ENCODE data around the gene VPS51.

VPS51 gene

DNA sequence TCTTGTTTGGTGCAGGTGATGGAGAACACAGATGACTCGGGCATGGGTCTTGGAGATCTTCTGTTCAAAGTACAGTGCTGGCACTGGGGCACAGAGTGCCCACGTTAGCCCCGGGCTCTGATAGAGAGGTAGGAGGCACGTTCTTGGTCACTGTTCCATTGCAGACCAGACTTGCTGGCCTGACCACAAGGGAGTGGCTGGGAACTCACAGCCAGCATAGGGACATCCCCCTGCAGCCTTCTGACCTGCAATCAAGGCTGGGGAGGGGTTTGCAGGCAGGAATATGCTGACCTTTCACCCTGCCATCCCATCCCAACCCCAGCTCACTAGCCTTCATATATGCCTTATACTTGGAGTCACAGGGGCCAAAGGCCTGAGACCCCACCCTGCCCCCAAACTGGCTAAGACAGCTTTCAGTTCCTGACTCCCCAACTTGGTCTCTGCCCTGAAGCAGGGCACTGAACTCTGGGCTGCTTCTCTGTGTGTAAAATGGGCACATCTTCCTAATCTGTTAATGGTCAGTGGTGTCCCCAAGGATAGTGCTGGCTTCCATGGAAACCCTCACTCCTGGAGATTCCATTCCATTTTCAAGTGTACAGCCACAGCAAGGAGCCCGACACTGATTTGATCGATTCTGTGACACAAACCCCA is 30.7 kb downstream of the VPS51 start:
- no peak overlapping the region for H3K4me3 ChIP-seq (replicated peaks in 1 of 2; ENCODE audit: low read depth in 2 of 2, low read length in 2 of 2)
- DNase-seq (ENCODE audit: low read depth in 2 of 2): no peak
- TF ChIP-seq, protein P1, sequence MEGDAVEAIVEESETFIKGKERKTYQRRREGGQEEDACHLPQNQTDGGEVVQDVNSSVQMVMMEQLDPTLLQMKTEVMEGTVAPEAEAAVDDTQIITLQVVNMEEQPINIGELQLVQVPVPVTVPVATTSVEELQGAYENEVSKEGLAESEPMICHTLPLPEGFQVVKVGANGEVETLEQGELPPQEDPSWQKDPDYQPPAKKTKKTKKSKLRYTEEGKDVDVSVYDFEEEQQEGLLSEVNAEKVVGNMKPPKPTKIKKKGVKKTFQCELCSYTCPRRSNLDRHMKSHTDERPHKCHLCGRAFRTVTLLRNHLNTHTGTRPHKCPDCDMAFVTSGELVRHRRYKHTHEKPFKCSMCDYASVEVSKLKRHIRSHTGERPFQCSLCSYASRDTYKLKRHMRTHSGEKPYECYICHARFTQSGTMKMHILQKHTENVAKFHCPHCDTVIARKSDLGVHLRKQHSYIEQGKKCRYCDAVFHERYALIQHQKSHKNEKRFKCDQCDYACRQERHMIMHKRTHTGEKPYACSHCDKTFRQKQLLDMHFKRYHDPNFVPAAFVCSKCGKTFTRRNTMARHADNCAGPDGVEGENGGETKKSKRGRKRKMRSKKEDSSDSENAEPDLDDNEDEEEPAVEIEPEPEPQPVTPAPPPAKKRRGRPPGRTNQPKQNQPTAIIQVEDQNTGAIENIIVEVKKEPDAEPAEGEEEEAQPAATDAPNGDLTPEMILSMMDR (IDR thresholded peaks at IDR 0.05; ENCODE audit: low read depth, low read length): no peak

DNA sequence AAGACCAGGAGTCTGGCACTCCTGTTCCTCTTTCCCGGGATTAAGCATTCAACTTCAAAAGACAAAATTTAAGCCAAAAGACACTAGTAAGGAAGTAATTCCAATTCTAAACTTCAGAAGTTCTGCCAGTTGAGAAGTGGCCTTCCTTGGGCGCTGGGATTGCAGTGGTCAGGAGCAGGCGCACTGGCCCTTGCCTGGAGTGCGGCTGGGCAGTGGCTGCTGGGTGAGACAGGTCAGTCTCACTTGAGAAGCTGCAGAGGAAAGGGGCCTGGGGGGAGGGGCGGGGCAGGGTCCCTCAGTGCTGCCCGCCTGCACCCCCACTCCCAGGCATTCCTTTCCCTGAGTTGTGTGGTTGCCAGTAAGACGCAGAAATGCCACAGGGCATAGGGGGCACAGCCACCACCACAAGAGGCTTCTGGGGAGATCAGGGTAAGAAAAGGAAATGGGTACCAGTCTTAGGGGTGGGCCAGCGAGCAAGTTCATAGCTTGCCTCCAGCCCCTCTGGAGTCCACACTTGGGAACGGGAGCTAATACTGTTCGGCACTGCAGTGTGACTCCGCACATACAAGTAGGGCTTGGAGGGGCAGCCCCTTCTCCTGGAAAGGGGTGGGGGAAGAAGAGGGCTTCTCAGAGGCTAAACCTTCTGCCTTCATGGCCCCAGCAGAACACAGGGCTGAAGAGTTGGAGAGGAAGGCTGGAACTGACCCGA is 31.6 kb downstream of the VPS51 start:
- DNase-seq (ENCODE audit: low read depth in 2 of 2): no peak
- no peak overlapping the region for H3K4me3 ChIP-seq (replicated peaks in 1 of 2; ENCODE audit: low read depth in 2 of 2, low read length in 2 of 2)
- TF ChIP-seq, protein P1 (IDR thresholded peaks at IDR 0.05; ENCODE audit: low read depth, low read length): no peak

DNA sequence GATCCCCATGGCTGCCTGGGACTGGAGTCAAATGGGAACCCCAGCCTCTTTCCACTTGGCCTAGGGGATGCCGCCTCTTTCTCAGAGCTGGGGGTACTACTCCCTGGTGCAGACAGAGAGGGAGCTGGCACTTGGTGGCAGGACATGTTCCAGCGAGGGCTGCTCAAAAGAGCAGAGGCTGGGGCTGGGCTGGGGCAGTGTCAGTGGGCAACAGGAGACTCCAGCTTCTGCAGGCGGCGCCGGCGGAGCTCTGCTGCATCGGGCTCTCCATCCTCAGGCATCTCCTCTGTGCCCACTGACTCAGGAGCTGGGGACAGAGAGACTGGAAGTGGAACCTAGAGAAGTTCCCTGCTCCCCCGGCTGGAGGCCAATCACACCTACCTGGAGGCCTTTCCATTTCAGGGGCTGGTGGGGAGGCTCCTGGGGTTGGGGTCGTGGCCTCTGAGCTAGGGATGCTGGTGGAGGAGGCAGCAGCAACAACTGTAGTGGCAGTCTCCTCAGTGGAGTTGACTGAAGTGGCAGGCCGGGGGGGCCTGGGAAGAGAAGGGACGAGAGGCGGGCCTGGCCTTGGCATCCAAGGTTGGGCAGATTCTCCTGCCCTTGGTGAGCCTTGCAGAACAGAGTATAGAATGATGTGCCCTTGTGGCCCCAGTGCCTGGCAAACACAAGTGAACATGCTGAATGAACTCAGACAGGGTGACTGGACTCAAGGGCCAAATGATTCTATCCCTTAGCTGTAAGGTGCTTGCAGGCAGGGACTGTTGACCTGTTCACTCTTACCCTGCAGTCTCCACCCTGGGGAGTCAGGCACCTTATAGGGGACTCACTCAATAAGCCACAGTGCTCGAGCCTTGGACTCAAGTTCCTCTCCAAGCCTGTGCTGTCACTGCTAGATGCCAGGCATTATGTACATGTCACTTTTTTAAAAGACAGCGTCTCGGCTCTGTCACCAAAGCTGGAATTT is 32.5 kb downstream of the VPS51 start:
- H3K4me3 ChIP-seq (replicated peaks in 1 of 2; ENCODE audit: low read depth in 2 of 2, low read length in 2 of 2): no peak overlapping the region
- no peak for DNase-seq (ENCODE audit: low read depth in 2 of 2)
- TF ChIP-seq, protein P1 (IDR thresholded peaks at IDR 0.05; ENCODE audit: low read depth, low read length): no peak

DNA sequence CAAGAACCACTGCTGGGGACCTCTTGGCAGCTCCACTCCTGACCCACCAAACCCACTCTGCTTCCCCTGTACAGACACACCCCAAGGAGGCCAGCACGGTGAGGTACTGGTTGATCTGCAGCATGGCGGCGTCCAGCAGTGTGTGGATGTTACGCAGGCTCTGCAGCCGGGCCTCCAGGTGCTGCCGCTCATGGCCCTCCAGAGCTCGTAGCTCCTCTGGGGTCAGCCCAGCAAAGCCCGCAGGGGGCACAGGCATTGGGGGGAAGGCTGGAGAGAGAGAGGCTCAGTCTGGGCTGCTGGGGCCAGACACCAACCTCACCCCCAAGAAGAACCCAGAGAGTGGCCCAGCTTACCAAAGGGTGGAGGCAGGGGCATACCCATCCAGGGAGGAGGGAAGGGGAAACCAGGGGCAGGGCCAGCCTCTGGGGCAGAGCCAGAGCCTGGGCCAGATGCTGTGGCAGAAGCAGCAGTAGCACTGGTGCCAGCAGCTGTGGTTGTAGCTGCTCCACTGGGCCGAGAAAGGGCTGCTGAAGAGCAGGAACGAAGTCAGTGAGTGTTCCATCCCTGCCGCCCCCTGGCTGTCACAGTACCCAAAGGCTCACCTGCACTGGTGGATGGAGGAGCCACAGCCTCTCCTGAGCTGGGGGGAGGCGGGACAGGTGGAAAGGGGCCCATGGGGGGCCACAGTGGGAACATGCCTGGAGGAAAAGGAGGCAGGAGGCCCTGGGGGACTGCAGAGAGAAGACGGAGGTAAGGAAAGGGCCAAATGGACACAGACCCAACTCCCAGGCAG is 33.8 kb downstream of the VPS51 start:
- H3K4me3 ChIP-seq (replicated peaks in 1 of 2; ENCODE audit: low read depth in 2 of 2, low read length in 2 of 2): no peak overlapping the region
- TF ChIP-seq, protein P1 (IDR thresholded peaks at IDR 0.05; ENCODE audit: low read depth, low read length): no peak
- DNase-seq (ENCODE audit: low read depth in 2 of 2): no peak

DNA sequence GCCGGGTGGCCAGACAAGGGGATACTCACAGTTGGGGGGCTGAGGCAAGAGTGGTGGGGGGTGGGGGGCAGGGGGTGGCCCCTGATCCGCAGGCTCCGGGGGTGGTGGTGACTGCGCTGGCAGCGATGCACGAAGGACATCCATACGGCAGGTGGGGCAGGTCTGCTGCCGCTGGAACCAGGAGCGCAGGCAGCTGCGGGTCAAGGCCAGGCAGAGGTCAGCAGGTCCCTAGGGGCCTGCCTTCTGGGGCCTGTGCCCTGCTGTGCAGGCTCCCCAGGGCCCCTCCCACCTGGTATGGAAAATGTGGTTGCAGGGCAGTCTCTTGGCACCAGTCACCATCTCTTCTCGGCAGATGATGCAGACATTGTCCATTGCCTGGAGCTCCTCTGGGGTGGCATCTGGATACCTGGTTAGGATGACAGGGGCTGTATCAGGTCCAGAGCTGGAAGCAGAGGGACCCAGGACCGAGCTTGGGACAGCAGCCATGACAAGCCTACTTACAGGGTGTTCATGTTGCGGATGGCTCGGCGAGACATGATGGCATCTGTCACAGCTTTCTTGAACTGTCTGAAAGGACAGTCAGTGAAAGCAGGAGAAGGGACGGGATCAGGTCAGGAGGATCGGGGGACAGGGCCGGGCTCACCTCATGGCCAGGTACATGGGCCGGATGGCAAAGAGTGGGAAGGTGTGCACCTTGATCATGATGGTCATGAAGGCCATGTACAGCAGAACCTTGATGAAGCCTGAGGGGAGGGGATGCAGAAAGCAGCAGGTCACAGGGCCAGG is 34.8 kb downstream of the VPS51 start:
- H3K4me3 ChIP-seq (replicated peaks in 1 of 2; ENCODE audit: low read depth in 2 of 2, low read length in 2 of 2): no peak overlapping the region
- TF ChIP-seq, protein P1 (IDR thresholded peaks at IDR 0.05; ENCODE audit: low read depth, low read length): no peak
- DNase-seq (ENCODE audit: low read depth in 2 of 2): no peak

Data from cardiac fibroblast (primary cell).